NCI-H1436 (cell line): ENCODE measurements around the gene SLC39A10.

ENCODE experiments used
- DNase-seq: peaks from one replicate; lab custom pipeline; 2025; lab: John Stamatoyannopoulos, UW

Gene SLC39A10

DNA sequence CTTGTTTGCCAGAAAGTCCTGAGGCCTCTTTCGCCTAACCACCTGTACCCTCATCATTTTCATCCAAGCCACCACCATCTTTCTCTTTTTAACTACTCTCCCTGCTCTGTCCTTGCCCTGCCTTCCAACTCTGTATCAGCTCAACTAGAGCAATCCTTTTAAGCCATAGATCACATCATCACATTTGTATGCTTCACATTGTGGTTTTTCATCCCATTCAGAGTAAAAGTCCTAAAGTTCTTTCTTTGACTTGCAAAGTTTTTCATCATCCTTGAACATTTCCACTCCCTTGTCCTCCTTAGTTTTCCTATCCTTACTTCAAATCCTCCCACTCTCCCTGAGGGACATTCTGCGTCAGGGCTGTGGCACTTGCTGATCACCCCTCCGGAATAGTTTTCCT is 73.9 kb downstream of the SLC39A10 start:
- no peak for DNase-seq

DNA sequence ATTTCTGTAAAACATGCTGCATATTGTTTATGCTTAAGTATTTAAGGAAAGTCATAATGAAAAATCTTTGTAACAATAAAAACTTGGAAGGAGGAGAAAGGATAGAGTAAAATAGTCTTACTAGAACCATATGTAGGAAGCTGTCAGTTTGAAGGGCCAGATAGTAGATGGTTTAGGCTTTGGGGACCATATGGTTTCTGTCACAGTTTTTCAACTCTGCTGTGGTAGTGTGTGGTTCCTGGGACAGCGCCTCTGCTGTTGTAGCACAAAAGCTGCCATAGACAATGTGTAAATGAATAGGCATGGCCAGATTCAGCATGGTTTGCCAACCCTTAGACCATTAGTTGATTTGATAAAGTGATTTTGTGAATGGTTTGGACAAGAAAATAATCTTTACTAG is 75.5 kb downstream of the SLC39A10 start:
- DNase-seq: no peak

DNA sequence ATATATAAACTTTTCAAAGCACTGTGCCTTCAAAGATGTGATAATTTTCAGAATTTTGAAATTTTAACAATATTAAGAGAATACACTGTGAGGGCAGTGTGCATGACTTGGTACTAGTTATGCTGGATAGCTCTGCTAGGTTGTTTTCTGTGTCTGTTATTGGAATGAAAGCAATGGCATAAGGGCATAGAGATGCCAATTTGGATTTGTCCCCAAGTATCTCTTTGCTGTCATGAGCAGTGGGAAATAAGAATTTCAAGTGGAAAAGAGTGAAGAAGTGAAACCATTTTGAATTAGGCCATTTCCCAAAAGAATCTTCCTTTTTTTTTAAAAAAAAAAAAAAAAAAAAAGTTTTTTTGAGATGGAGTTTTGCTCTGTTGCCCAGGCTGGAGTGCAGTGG is 76.8 kb downstream of the SLC39A10 start:
- no peak for DNase-seq

DNA sequence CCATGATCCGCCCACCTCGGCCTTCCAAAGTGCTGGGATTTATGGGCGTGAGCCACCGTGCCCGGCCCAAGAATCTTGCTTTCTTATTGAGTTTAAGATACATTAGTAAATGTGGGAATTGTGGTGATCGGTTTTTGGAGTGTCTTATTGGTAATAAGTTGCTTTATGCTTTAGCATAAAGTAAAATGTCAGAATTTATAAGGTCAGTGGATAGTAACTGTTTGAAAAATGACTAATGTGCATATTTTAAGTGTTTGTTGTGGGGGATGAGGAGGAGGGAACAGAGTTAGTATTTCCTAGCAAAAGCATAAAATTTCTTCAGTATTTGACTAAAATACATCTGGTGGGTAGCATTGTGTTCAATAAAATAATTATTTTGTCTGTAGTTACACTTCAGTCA is 77.4 kb downstream of the SLC39A10 start:
- no peak for DNase-seq

DNA sequence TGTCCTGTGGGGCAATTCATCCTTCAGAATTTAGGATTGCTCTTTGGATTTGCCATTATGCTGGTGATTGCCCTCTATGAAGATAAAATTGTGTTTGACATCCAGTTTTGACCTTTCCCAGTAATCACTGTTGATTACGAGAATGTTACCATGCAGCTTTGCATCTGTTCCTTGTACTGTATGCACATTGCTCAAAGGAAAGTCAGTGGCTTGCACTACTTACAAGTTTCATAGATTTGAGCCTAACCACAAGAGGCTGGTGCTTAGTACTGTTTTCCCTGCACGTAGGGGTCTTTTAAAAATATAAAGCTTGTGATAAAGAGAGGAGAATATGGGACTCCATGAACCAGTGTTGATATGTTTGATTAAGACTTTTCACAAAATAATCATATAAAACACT is 77.9 kb downstream of the SLC39A10 start:
- no peak for DNase-seq

DNA sequence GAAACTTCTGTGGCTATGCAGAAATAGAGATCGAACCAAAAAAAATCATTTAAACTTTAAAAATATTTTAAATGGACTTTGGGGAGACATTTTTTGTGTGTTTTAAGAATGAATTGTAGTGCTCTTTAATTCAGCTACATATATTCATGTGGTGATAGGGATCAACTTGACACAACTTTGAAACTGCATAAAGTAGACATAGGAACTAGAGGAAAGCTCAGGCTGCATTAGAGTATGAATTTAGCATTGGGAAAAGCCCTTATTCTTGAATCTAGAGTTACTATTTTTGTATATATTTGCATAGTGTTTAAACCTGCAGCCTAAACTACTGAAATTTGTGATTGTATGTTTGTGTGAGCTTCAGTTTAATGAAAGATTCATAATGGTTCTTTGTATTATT is 78.3 kb downstream of the SLC39A10 start:
- DNase-seq: no peak

DNA sequence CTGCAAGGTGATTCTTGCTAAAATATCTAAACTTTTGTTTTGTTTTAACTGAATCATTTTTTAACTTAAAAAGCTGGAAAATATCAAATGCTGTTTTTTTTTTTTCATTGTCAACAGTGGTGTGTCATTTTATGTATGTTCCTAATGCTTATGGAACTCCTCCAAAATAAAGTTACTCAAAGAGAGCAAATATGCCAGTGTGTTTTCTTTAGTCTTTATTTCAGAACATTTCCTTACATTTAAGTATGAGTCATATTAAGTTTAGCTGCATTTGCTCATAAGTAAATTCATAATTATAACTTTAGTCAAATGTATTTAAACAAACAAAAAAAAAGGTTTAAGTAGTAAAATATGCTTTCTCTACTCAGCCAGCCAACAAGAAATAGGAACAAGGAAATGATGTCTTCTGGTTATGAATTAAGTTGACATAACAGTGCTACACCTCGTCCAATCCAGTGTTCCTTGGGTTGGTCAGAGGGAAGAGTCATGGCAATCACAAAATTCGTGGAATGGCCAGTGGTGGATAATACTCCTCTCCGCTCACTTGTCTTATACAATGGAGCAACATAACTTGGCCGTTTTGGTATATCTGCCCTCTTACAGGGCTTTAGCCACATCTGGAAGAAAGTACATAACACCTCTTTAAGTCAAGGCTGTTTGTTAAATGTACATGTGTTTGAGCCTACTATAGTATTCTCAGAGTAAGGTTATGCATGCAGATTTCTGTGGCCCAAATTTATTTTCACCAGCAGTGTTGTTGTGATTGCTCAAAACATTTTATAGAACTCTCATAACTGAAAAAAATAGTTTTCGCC is 80.7 kb downstream of the SLC39A10 start:
- DNase-seq: no peak

DNA sequence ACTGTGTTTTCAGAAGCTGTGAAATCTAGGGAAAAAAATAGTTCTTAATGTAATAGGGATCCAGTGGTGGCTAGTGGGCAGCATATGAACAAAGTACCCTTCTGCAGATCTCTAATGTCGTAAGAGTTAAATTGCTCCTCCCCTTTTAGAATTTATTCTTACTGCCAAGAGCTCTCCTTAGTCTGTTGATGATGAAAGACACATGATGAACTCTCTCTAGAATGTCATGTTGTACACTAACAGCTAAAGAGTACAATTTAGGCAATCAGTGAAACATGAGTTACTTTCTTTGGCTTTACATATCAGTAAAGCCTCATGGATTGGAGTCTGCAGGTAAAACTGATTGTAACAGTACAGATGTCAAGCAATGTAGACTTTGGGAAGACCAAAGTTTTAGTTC is 84.2 kb downstream of the SLC39A10 start:
- DNase-seq: no peak

DNA sequence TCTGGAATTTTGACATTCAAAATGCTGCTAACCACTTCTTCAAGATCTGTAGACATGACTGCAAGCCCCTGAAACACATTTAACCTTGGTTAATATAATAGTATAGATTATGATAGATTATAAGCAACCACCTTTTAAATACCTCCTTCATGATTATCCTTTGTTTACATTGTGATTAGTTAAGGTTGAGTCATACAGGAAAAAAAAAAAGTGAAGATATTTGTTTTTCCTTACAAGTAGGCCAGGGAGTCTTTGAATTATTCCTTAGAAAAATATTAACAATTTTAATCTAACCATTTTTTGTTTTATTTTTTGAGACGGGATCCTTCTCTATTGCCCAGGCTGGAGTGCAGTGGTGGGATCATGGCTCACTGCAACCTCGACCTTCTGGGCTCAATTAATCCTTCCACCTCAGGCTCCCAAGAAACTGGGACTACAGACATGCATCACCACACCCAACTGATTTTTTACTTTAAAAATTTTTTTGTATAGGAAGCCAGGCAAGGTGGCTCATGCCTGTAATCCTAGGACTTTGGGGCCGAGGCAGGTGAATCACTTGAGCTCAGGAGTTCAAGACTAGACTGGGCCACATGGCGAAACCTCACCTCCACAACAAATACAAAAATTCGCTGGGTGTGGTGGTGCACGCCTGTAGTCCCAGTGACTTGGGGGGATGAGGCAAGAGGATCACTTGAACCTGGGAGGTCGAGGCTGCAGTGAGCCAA is 99.4 kb downstream of the SLC39A10 start:
- DNase-seq: no peak

DNA sequence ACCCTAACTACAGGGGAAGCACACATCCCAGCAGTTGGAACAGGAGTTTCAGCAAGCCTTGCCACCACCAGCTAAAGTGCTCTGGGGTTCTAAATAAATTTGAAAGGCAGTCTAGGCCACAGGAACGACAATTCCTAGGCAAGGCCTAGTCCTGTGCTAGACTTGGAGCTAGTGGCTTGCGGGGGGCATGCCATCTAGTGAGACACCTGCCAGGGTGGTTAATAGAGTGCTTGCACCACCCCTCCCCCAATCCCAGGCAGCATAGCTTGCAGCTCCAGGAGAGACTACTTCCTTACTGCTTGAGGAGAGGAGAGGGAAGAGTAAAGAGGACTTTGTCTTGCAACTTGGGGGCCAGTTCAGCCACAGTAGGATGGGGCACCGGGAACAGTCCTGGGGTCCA is 101.8 kb downstream of the SLC39A10 start:
- DNase-seq: no peak

DNA sequence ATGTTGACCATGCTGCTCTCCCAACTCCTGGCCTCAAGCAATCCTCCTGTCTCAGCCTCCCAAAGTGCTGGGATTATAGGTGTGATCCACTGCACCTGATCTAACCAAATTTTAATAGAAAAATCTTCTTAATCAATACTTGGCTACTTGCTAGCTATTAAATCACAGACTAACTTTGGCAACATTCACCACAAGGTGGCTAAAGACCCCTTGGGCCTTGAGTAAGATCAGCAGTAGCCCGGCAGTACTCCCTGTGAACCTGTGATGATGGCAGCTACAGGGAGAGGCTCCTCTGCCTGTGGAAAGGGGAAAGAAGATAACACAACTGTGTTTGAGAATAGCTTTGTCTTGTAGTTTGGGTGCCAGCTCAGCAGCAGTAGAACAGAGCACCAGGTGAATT is 102.9 kb downstream of the SLC39A10 start:
- DNase-seq: no peak

DNA sequence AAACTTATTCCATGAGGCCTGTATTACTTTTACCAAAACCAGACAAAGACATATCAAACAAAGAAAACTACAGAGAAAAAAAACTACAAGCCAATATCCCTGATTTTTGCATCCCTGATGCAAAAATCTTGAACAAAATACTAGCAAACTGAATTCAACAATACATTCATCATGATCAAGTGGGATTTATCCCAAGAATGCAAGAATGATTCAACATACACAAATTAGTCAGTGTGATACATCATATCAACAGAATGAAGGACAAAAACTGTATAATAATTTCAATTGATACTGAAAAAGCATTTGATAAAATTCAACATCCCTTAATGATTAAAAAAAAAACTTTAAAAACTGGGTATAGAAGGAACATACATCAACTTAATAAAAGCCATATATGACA is 106.8 kb downstream of the SLC39A10 start:
- DNase-seq: no peak

DNA sequence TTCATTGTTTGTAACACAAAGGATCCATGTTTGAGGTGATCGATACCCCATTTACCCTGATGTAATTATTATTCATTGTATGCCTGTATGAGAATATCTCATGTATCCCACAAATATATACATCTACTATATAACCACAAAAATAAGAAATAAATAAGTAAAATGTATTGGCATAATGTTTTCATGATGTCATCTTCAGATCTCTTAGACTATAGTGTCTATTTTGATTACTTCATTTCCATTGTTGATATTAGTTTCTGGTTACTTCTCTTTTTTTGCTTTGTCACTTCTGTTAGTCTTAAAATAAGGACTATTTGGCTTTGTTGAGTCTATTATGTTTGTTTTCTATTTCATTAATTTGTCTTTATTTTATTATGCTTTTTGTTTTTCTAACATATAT is 109.7 kb downstream of the SLC39A10 start:
- no peak for DNase-seq

DNA sequence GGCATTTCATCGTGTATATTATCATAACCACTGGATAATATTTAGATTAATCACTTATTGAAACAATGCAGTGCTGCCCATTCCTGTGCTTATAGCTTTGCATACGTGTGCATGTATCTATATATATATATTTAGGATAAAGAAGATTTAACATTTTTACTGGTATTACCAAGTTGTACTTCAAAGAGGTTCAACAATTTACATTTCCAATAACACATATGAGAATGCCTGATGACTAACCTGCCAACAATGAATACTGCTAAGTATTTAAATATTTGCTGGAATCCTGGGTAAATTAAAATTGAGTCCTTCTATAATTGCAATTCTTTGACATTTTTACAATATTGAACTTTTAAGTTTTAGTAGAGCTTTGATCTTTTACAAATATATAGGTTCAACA is 111.4 kb downstream of the SLC39A10 start:
- no peak for DNase-seq

DNA sequence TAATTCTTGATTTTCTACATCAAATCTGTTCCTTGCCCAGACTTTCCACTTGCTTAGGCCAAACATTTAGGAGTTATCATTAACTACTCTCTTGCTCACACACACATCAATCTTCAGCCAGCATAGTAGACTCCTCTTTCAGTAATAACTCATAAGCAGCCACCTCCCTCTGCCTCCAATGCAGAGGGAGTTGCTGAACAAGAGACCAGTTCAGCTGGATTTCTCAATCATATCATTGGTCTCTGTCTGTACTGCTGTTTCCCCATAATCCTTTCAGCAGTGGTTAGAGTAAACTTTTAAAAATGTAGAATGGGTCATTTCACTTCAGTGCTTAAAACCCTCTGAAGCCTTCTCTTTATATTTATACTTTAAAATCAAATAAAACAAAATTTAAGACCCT is 112.9 kb downstream of the SLC39A10 start:
- DNase-seq: no peak

DNA sequence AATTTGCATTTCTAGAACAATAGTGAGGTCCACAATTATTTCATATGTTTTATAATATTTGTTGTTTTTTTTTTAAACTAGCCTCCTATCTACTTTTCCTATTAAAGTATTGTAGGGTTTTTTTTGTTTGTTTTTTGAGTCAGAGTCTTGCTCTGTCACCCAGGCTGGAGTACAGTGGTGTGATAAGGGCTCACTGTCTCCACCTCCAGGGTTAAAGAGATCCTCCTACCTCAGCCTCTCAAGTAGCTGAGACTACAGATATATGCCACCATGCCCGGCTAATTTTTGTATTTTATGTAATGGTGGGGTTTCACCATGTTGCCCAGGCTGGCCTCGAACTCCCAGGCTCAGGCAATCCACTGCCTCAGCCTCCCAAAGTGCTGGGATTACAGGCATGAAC is 122.5 kb downstream of the SLC39A10 start:
- DNase-seq: no peak

DNA sequence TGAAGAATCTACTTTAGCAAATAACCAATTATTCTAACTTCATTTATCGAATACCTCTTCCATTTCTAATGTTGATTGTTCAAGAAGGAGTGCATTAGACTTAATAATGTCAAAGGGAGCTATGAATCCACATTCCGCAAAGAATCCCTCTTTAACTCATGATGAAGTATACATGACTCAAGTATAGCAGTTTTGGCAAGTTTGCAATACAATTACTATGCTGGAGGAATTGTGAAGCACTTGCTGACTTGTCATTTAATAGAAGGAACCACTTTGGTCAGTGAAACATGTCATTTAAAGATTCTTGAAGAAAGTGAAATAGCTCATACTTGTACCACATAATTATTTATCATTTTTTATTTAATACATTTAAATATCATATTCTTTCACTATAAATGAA is 125.1 kb downstream of the SLC39A10 start:
- no peak for DNase-seq
